Mesenchymal stem cell (in vitro differentiated cells and primary cell): ENCODE data around the gene SYT9.

Experiments
- DNase-seq: peaks from one replicate; pipeline ENCODE4 v3.0.0-alpha.2; 2013
- H2AFZ ChIP-seq: one replicate; pipeline ENCODE4 v1.6.1; 2013; ENCODE audit warnings: low read depth, mild to moderate bottlenecking, control low read depth, inconsistent platforms, low read length, moderate library complexity
- H2AK5ac ChIP-seq: 2 replicates; pipeline ENCODE4 v1.6.1; 2013; ENCODE audit warnings: low read length, moderate library complexity, mild to moderate bottlenecking, inconsistent platforms; ENCODE audit not compliant: severe bottlenecking
- H2BK120ac ChIP-seq: one replicate; pipeline ENCODE4 v1.6.1; 2013; ENCODE audit warnings: low read depth, mild to moderate bottlenecking, inconsistent platforms, low read length, moderate library complexity
- H2BK12ac ChIP-seq, 2 experiments: one replicate each; pipeline ENCODE4 v1.6.1; 2013; ENCODE audit warnings: inconsistent platforms in 2 of 2, low read length in 2 of 2, mild to moderate bottlenecking in 2 of 2, moderate library complexity in 2 of 2, control low read depth in 1 of 2
- H2BK15ac ChIP-seq: one replicate; pipeline ENCODE4 v1.6.1; 2013; ENCODE audit warnings: mild to moderate bottlenecking, low read depth, inconsistent platforms; ENCODE audit not compliant: poor library complexity, severe bottlenecking
- H2BK5ac ChIP-seq: 2 replicates; pipeline ENCODE4 v1.6.1; 2013; ENCODE audit warnings: low read depth, mild to moderate bottlenecking, low read length, control low read depth, inconsistent platforms; ENCODE audit not compliant: poor library complexity, severe bottlenecking
- H3K14ac ChIP-seq, 2 experiments: one replicate each; pipeline ENCODE4 v1.6.1; 2013; ENCODE audit warnings: inconsistent platforms in 2 of 2, low read length in 2 of 2, control low read depth in 1 of 2, mild to moderate bottlenecking in 1 of 2, moderate library complexity in 1 of 2
- H3K18ac ChIP-seq, 2 experiments: one replicate each; pipeline ENCODE4 v1.6.1; 2013; ENCODE audit warnings: inconsistent platforms in 2 of 2, low read length in 2 of 2, control low read depth in 1 of 2, low read depth in 1 of 2, mild to moderate bottlenecking in 1 of 2
- H3K23ac ChIP-seq, 2 experiments: one replicate each; pipeline ENCODE4 v1.6.1; 2013; ENCODE audit warnings: inconsistent platforms in 2 of 2, low read length in 2 of 2, mild to moderate bottlenecking in 2 of 2, moderate library complexity in 2 of 2, control low read depth in 1 of 2
- H3K27ac ChIP-seq: 2 replicates; pipeline ENCODE4 v1.5.1; 2013; ENCODE audit warnings: mild to moderate bottlenecking, moderate library complexity, low read length, control low read depth, inconsistent platforms; ENCODE audit not compliant: poor library complexity, severe bottlenecking
- H3K27me3 ChIP-seq, 2 experiments: 2 replicates each; pipeline versions ENCODE4 v1.6.1 to v1.7.0; 2013; ENCODE audit warnings: low read length in 2 of 2, mild to moderate bottlenecking in 2 of 2, moderate library complexity in 2 of 2, control low read depth in 1 of 2, inconsistent platforms in 1 of 2; ENCODE audit not compliant: control insufficient read depth in 1 of 2, insufficient read depth in 1 of 2
- H3K36me3 ChIP-seq, 2 experiments: 2 replicates each; pipeline versions ENCODE4 v1.6.1 to v1.7.0; 2013; ENCODE audit warnings: low read length in 2 of 2, control low read depth in 1 of 2, inconsistent platforms in 1 of 2, low read depth in 1 of 2, mild to moderate bottlenecking in 1 of 2; ENCODE audit not compliant: insufficient read depth in 2 of 2, control insufficient read depth in 1 of 2
- H3K4ac ChIP-seq, 2 experiments: one replicate each; pipeline ENCODE4 v1.6.1; 2013; ENCODE audit warnings: inconsistent platforms in 2 of 2, low read length in 2 of 2, mild to moderate bottlenecking in 2 of 2, moderate library complexity in 2 of 2, control low read depth in 1 of 2, low read depth in 1 of 2
- H3K4me1 ChIP-seq: 2 replicates; pipeline ENCODE4 v1.6.1; 2013; ENCODE audit warnings: low read depth, low read length, control low read depth; ENCODE audit not compliant: control insufficient read depth, insufficient read depth
- H3K4me2 ChIP-seq: 2 replicates; pipeline ENCODE4 v1.6.1; 2013; ENCODE audit warnings: low read length, mild to moderate bottlenecking, inconsistent platforms; ENCODE audit not compliant: poor library complexity, severe bottlenecking
- H3K4me3 ChIP-seq, 2 experiments: 2 replicates each; pipeline versions ENCODE4 v1.5.1 to v1.7.0; 2013; ENCODE audit warnings: low read length in 2 of 2, mild to moderate bottlenecking in 2 of 2, control low read depth in 1 of 2, low read depth in 1 of 2; ENCODE audit not compliant: insufficient read depth in 1 of 2
- H3K79me1 ChIP-seq: replicated peaks from 2 replicates; pipeline ENCODE4 v1.6.1; 2013; ENCODE audit warnings: mild to moderate bottlenecking, control low read depth, low read length, inconsistent platforms; ENCODE audit not compliant: poor library complexity, severe bottlenecking
- H3K9ac ChIP-seq: 2 replicates; pipeline ENCODE4 v1.7.0; 2013; ENCODE audit warnings: mild to moderate bottlenecking, low read length, moderate library complexity
- H3K9me3 ChIP-seq: 2 replicates; pipeline ENCODE4 v1.7.0; 2013; ENCODE audit warnings: mild to moderate bottlenecking, low read length; ENCODE audit not compliant: control insufficient read depth
- H4K8ac ChIP-seq: one replicate; pipeline ENCODE4 v1.6.1; 2013; ENCODE audit warnings: inconsistent platforms, mild to moderate bottlenecking, low read length, moderate library complexity
- H4K91ac ChIP-seq: one replicate; pipeline ENCODE4 v1.6.1; 2013; ENCODE audit warnings: mild to moderate bottlenecking, low read length, inconsistent platforms
- WGBS: methylation state at CpG from one replicate; pipeline ENCODE4 v1.1.7; 2013; ENCODE audit warnings: mixed read lengths; 5-methylcytosine and 5-hydroxymethylcytosine counted together

SYT9 gene

DNA sequence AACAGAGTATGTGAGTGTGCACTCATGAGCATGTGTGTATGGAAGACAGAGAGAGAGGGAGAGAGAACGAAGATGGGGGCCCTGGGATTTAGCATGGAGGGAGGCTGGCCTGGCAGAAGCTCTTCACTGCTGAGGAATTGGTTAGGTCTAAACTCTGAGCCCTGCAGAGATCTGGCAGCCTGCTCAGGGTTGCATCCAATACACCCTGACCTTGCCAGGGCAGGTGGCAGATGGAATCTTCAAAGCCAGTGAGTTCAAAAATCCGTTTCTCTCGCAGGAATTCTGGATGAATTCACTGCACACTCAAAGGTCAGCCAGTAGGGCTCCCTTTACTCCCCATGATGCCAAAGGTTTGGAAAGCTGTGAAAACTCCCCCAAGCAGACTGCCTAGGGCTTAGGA, 172.2 kb downstream of the SYT9 start:
- 74% methylated on average over 3 of the region's 3 CpGs for WGBS

GRCh38 chr11:7427733-7428132, 176.0 kb downstream of the SYT9 start:
- Histone ChIP-seq H3K27ac (no peak overlapping the region), H4K91ac (no peak overlapping the region), H3K79me1 (no peaks in the 10 kb centered on the region), H3K36me3 (no peaks in the 10 kb centered on the region), H3K14ac (no peak overlapping the region), H2BK12ac (no peak overlapping the region), H2BK5ac (no peak overlapping the region), H3K18ac (no peak overlapping the region), H2AK5ac (no peak overlapping the region), H3K4me3 (no peak overlapping the region), H2BK120ac (no peak overlapping the region), H4K8ac (no peak overlapping the region), H2BK15ac (no peak overlapping the region), H2AFZ (no peak overlapping the region), H3K23ac (no peak overlapping the region), H3K9me3 (no peaks in the 10 kb centered on the region), H3K27me3 (peaks cover 3 to 30% of the 10 kb centered on the region in 2 experiments), H3K9ac (no peak overlapping the region), H3K4ac (no peak overlapping the region), H3K4me1 (no peaks in the 10 kb centered on the region), H3K4me2 (no peak overlapping the region)
- no peak for DNase-seq
- WGBS: 84% methylated on average over 3 of the region's 3 CpGs

More for the DNA sequence above, 172.2 kb downstream of the SYT9 start:
- H2BK5ac ChIP-seq: no peak overlapping the region
- H2BK12ac ChIP-seq: no peak overlapping the region
- H3K4me2 ChIP-seq: no peak overlapping the region
- no peak overlapping the region for H2AK5ac ChIP-seq
- no peaks in the 10 kb centered on the region for H3K79me1 ChIP-seq
- no peaks in the 10 kb centered on the region for H3K36me3 ChIP-seq
- H2AFZ ChIP-seq: no peak overlapping the region
- no peak overlapping the region for H3K4me3 ChIP-seq
- H3K18ac ChIP-seq: no peak overlapping the region
- no peak overlapping the region for H3K14ac ChIP-seq
- H3K9ac ChIP-seq: no peak overlapping the region
- no peak overlapping the region for H4K8ac ChIP-seq
- no peaks in the 10 kb centered on the region for H3K9me3 ChIP-seq
- H3K4me1 ChIP-seq: no peaks in the 10 kb centered on the region
- no peak overlapping the region for H2BK120ac ChIP-seq
- no peak overlapping the region for H3K4ac ChIP-seq
- no peak overlapping the region for H3K23ac ChIP-seq
- DNase-seq: no peak
- no peak overlapping the region for H3K27ac ChIP-seq
- H4K91ac ChIP-seq: no peak overlapping the region
- H2BK15ac ChIP-seq: no peak overlapping the region
- H3K27me3 ChIP-seq: peaks cover 3 to 35% of the 10 kb centered on the region in 2 experiments

GRCh38 chr11:7428196-7428595, 176.5 kb downstream of the SYT9 start:
- Histone ChIP-seq H3K4me3 (no peak overlapping the region), H2AK5ac (no peak overlapping the region), H2BK120ac (no peak overlapping the region), H3K4me1 (no peaks in the 10 kb centered on the region), H2BK12ac (no peak overlapping the region), H2BK15ac (no peak overlapping the region), H3K36me3 (no peaks in the 10 kb centered on the region), H3K18ac (no peak overlapping the region), H3K23ac (no peak overlapping the region), H3K27me3 (peaks cover 3 to 33% of the 10 kb centered on the region in 2 experiments), H3K4me2 (no peak overlapping the region), H4K91ac (no peak overlapping the region), H2AFZ (no peak overlapping the region), H2BK5ac (no peak overlapping the region), H3K79me1 (no peaks in the 10 kb centered on the region), H3K14ac (no peak overlapping the region), H4K8ac (no peak overlapping the region), H3K9me3 (no peaks in the 10 kb centered on the region), H3K27ac (no peak overlapping the region), H3K4ac (no peak overlapping the region), H3K9ac (no peak overlapping the region)
- no peak for DNase-seq
- WGBS: 88% methylated on average over 1 of the region's 2 CpGs

- H2BK15ac ChIP-seq: no peak overlapping the region
- H3K27me3 ChIP-seq: peaks cover 3 to 32% of the 10 kb centered on the region in 2 experiments
- H3K36me3 ChIP-seq: no peaks in the 10 kb centered on the region
- H3K9me3 ChIP-seq: no peaks in the 10 kb centered on the region
- no peak overlapping the region for H3K27ac ChIP-seq
- no peaks in the 10 kb centered on the region for H3K79me1 ChIP-seq
- no peak overlapping the region for H2AK5ac ChIP-seq
- no peak overlapping the region for H2BK120ac ChIP-seq
- H3K9ac ChIP-seq: no peak overlapping the region
- H3K4me3 ChIP-seq: no peak overlapping the region
- H3K4me1 ChIP-seq: no peaks in the 10 kb centered on the region
- H3K4me2 ChIP-seq: no peak overlapping the region
- no peak overlapping the region for H4K8ac ChIP-seq
- 93% methylated on average over 1 of the region's 2 CpGs for WGBS
- H2BK12ac ChIP-seq: no peak overlapping the region
- H3K14ac ChIP-seq: no peak overlapping the region
- no peak for DNase-seq
- H2AFZ ChIP-seq: no peak overlapping the region
- H3K18ac ChIP-seq: no peak overlapping the region
- no peak overlapping the region for H2BK5ac ChIP-seq
- H3K23ac ChIP-seq: no peak overlapping the region
- no peak overlapping the region for H3K4ac ChIP-seq
- H4K91ac ChIP-seq: no peak overlapping the region
Observed at GRCh38 chr11:7430496-7430895, 178.8 kb downstream of the SYT9 start.
